Stimulated activated CD4-positive, alpha-beta T cell treated with anti-CD3 and anti-CD28 coated beads, TNF-alpha, amount 100 ng/mL, for 4 hours (primary cell): ENCODE measurements around the gene SEC24D.
A peak's percentile ranks its signal among the peaks of the same experiment; 100 is the strongest.
"Not testable (repeated sequence)": the region's sequence is repeated elsewhere in the genome, so short reads cannot be mapped to it uniquely, and the experiment has no call there.

Experiments
- DNase-seq, 3 experiments: peaks; one replicate each; pipeline ENCODE4 v3.0.0-alpha.2; 2020; ENCODE audit warnings: low read depth in 3 of 3

SEC24D gene

GRCh38 chr4:118835571-118836300 is at the start of gene SEC24D:
Gene SEC24D, minus strand, starts transcription at chr4:118836126. Its CDS starts 2,430 bp downstream, at chr4:118833696.
- DNase-seq, result peak; percentile 69 to 73 (median 73)

GRCh38 chr4:118884716-118885115 is 48.8 kb upstream of the SEC24D start:
- DNase-seq, result no peak

- no peak for DNase-seq
Observed at GRCh38 chr4:118883861-118884260, 47.9 kb upstream of the SEC24D start.

GRCh38 chr4:118881512-118882146 is 45.7 kb upstream of the SEC24D start:
- no peak for DNase-seq

- DNase-seq, result no peak
Observed at GRCh38 chr4:118879409-118879808, 43.5 kb upstream of the SEC24D start.

GRCh38 chr4:118878507-118878906 is 42.6 kb upstream of the SEC24D start:
- DNase-seq, result not testable (repeated sequence)

- no peak for DNase-seq
Observed at GRCh38 chr4:118877797-118878196, 41.9 kb upstream of the SEC24D start.

- DNase-seq, result no peak
Observed at GRCh38 chr4:118872181-118872580, 36.3 kb upstream of the SEC24D start.

- no peak for DNase-seq
Observed at GRCh38 chr4:118869808-118870342, 33.9 kb upstream of the SEC24D start.

- no peak for DNase-seq
Observed at GRCh38 chr4:118867311-118868067, 31.6 kb upstream of the SEC24D start.

- DNase-seq, result no peak
Observed at GRCh38 chr4:118866442-118866841, 30.5 kb upstream of the SEC24D start.

GRCh38 chr4:118865091-118865708 is 29.3 kb upstream of the SEC24D start:
- no peak for DNase-seq

- DNase-seq, result no peak
Observed at GRCh38 chr4:118858779-118859178, 22.9 kb upstream of the SEC24D start.

GRCh38 chr4:118857760-118858159 is 21.8 kb upstream of the SEC24D start:
- DNase-seq, result no peak

GRCh38 chr4:118850488-118851173 is 14.7 kb upstream of the SEC24D start:
- DNase-seq, result no peak

- DNase-seq, result no peak
Observed at GRCh38 chr4:118849867-118850487, 14.1 kb upstream of the SEC24D start.

GRCh38 chr4:118848901-118849300 is 13.0 kb upstream of the SEC24D start:
- no peak for DNase-seq

GRCh38 chr4:118848242-118848641 is 12.3 kb upstream of the SEC24D start:
- DNase-seq, result no peak

GRCh38 chr4:118846979-118847378 is 11.1 kb upstream of the SEC24D start:
- no peak for DNase-seq

- no peak for DNase-seq
Observed at GRCh38 chr4:118845552-118846050, 9.7 kb upstream of the SEC24D start.

GRCh38 chr4:118843237-118843636 is 7.3 kb upstream of the SEC24D start:
- no peak for DNase-seq
